Adrenal gland (tissue), 12 donors: ENCODE results near the gene TMEM132D. TPM values are rescaled to one million over a fixed set of nuclear protein-coding genes. Genes with fewer than 3 reads are reported as not detected.

Source experiments
- DNase-seq, 7 donors: peaks; one replicate each; pipeline ENCODE4 v3.0.0-alpha.2; 2019 to 2020
- H3K27ac ChIP-seq, 5 donors: fragments of 200-600 bp; sonication (generic) in 4 of 5; 1 replicate in 3 of 5; 2 replicates in 2 of 5; pipeline versions ENCODE4 v1.5.1 to v1.8.0; 2016 to 2020; ENCODE audit warnings: mild to moderate bottlenecking in 1 of 5
- H3K27me3 ChIP-seq: fragments of 200-600 bp; 2 replicates; pipeline ENCODE4 v1.8.0; 2021
- H3K36me3 ChIP-seq, 2 donors: fragments of 200-600 bp; replicated peaks in 1 of 2; 1 replicate in 1 of 2; 2 replicates in 1 of 2; pipeline versions ENCODE4 v1.5.1 to v1.8.0; 2018 to 2022
- H3K4me1 ChIP-seq, 2 donors: fragments of 200-600 bp; replicated peaks in 1 of 2; 1 replicate in 1 of 2; 2 replicates in 1 of 2; pipeline versions ENCODE4 v1.5.1 to v1.8.0; 2018 to 2021
- H3K4me3 ChIP-seq, 4 donors: fragments of 200-600 bp; sonication (generic) in 3 of 4; one replicate each; pipeline ENCODE4 v1.5.1; 2016 to 2018
- H3K9me3 ChIP-seq, 3 donors: fragments of 200-600 bp; sonication (generic) in 1 of 3; replicated peaks in 1 of 3; 1 replicate in 2 of 3; 2 replicates in 1 of 3; pipeline versions ENCODE4 v1.5.1 to v1.8.0; 2016 to 2021
- POLR2A ChIP-seq, 2 donors: fragments of 450-650 bp; IDR thresholded peaks; one replicate each; pipeline ENCODE4 v1.6.1; 2017; ENCODE audit warnings: antibody characterized with exemption in 2 of 2, mild to moderate bottlenecking in 2 of 2, moderate library complexity in 1 of 2
- WGBS, 4 donors: extraction: QIAGEN DNeasy Blood & Tissue Kit in 2 of 4; methylation state at CpG; one replicate each; pipeline versions ENCODE4 v1.1.5 to v1.1.7; 2013 to 2017; 5-methylcytosine and 5-hydroxymethylcytosine counted together
- intact Hi-C, 2 donors: fragments of 100-400 bp; cut with DNase I; formaldehyde crosslinking; loops; one replicate each; pipeline versions ENCODE4 v1.14.1 to v1.15.0; 2022 to 2023
- polyA plus RNA-seq, 3 donors: library from polyadenylated mRNA; stranded (reverse); fragments of 200-250 nt in 2 of 3; fragments of 350-450 nt in 1 of 3; fragmentation: Illumina TruSeq in 1 of 3; extraction: RNeasy Lipid Tissue Mini Kit (QIAGEN cat#74804) in 1 of 3; gene quantifications; one replicate each; pipeline ENCODE4 v1.2.3, GENCODE V29; 2013 to 2014
- small RNA-seq, 2 donors: library from RNA; depleted of rRNA; stranded (forward); fragments of <200 nt; gene quantifications; one replicate each; pipeline ENCODE3, GENCODE V24; 2016
- total RNA-seq, 9 donors: library from RNA; depleted of rRNA in 4 of 9; stranded (reverse); fragments of >200 nt in 4 of 9; fragments of 120-200 nt in 1 of 9; fragmentation: NEBNext Ultra II Directional in 1 of 9; extraction: Animal tissue kit (Norgen Biotek cat#: 25700) in 1 of 9; gene quantifications; one replicate each; pipeline versions ENCODE4 v1.1.0 to v1.2.4, GENCODE V29; 2013 to 2023
- TF ChIP-seq, protein P1 (sequence below), 6 experiments: fragments of 450-650 bp in 4 of 6; fragments of 200-600 bp in 2 of 6; sonication (generic) in 1 of 6; IDR thresholded peaks; 1 replicate in 5 of 6; 2 replicates in 1 of 6; pipeline versions ENCODE4 v1.5.1 to v1.8.0; 2016 to 2021; ENCODE audit warnings: antibody characterized with exemption in 6 of 6, mild to moderate bottlenecking in 2 of 6, moderate library complexity in 1 of 6
- donor health status: healthy with polysubstance abuse.
- donor health status: Bipolar disorder and iron deficiency.
- donor health status: DM: yes; HTN: yes; CAD: no.
- donor health status: DM: no; HTN: no; CAD: no.
- donor health status: DM: no; HTN: no; CAD: no.
- donor health status: DM: yes; HTN: yes; CAD: no.

The TMEM132D gene
- total and polyA plus RNA-seq, 12 donors: 0.03 to 0.83 (median 0.35) TPM; not detected in 8

DNA sequence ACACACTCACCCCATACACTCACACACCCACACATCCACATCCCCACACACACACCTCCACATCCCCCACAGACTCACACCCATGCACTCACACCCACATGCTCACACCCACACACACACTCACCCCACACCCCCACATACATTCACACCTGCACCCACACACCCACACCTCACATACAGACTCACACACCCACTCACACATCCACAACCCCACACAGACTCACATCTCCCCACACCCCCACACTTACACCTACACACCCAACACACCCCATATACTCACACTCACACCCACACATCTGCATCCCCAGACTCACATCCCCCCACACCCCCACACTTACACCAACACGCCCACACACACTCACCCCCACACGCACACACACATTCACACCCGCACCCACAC, 878.8 kb downstream of the TMEM132D start:
- Histone ChIP-seq H3K4me3 (no peak overlapping the region), H3K27ac (no peak overlapping the region), H3K27me3 (no peaks in the 10 kb centered on the region), H3K36me3 (no peaks in the 10 kb centered on the region), H3K9me3 (peaks cover 0 to 4% (median 0%) of the 10 kb centered on the region in 3 donors), H3K4me1 (no peaks in the 10 kb centered on the region)
- 81 to 90% (median 87%) methylated on average over 3 of the region's 3 CpGs for WGBS, 4 donors
- no peak for DNase-seq
- TF ChIP-seq, protein P1, sequence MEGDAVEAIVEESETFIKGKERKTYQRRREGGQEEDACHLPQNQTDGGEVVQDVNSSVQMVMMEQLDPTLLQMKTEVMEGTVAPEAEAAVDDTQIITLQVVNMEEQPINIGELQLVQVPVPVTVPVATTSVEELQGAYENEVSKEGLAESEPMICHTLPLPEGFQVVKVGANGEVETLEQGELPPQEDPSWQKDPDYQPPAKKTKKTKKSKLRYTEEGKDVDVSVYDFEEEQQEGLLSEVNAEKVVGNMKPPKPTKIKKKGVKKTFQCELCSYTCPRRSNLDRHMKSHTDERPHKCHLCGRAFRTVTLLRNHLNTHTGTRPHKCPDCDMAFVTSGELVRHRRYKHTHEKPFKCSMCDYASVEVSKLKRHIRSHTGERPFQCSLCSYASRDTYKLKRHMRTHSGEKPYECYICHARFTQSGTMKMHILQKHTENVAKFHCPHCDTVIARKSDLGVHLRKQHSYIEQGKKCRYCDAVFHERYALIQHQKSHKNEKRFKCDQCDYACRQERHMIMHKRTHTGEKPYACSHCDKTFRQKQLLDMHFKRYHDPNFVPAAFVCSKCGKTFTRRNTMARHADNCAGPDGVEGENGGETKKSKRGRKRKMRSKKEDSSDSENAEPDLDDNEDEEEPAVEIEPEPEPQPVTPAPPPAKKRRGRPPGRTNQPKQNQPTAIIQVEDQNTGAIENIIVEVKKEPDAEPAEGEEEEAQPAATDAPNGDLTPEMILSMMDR (IDR thresholded peaks at IDR 0.05): no peak
- TF ChIP-seq POLR2A (IDR thresholded peaks at IDR 0.05): no peak
- intact Hi-C loops: no loop called here

Small RNA genes within 50 kb of the gene (small RNA-seq; reads per million reads assigned to genes)
- gene RF02271: 0 reads per million in 2 donors
